Measurements from ENCODE around the gene WDR27.

WDR27 gene

GRCh38 chr6:169409742-169410312 is 292.0 kb downstream of the WDR27 start:
- Histone ChIP-seq H3K4me1 (ENCODE audit: insufficient read depth, low read length, severe bottlenecking) (no peaks in the 10 kb centered on the region), H3F3A (ENCODE audit: insufficient read depth, low read length) (no peaks in the 10 kb centered on the region), H3K27me3 (ENCODE audit: insufficient read depth, low read length) (0 out of 2 replicates have a peak, but pooled peaks cover 9% of the 10 kb centered on the region), H3K79me2 (ENCODE audit: insufficient read depth, low read length) (no peaks in the 10 kb centered on the region), H3K9ac (ENCODE audit: low read length) (no peak overlapping the region), H4K20me1 (ENCODE audit: insufficient read depth, low read length) (no peaks in the 10 kb centered on the region), H3K9me2 (ENCODE audit: low read depth, low read length) (no peaks in the 10 kb centered on the region), H2AFZ (ENCODE audit: low read length) (no peak overlapping the region), H3K4me3 (ENCODE audit: low read depth, low read length, poor library complexity, severe bottlenecking) (no peak overlapping the region), H3K36me3 (ENCODE audit: insufficient read depth, low read length) (no peaks in the 10 kb centered on the region), H3K4me2 (ENCODE audit: low read length) (no peak overlapping the region), H3K27ac (ENCODE audit: low read depth, low read length, poor library complexity, severe bottlenecking) (no peak overlapping the region), H3K9me3 (ENCODE audit: low read length) (0 out of 2 replicates have a peak, but pooled peaks cover 2% of the 10 kb centered on the region)
- no peak for TF ChIP-seq EZH2 (IDR thresholded peaks at IDR 0.05; ENCODE audit: borderline replicate concordance, low read length)
- TF ChIP-seq CTCF (IDR thresholded peaks at IDR 0.05; ENCODE audit: low read length): peak; percentile 13; the same call in 1 of the 2 replicates

DNA sequence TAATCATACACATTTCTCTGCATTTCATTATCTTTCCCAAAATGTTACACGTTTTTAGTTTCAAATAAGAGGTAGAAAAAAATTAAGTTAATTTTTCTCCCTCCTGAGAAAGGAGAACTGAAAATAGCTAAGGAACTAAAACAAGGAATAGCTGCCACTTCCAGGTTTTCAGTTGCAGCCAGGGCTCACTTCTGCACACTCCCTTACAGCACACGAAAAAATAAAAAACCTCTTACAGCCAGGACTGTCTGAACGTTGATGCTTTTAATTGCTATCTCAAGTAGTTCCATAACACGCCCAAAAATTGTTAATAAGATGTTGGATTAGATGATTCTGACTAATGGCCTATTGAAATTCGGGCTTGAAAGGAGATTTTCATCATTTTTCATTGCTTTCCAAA is 294.5 kb downstream of the WDR27 start:
- Histone ChIP-seq H2AFZ (ENCODE audit: low read length) (no peak overlapping the region), H3K9me2 (ENCODE audit: low read depth, low read length) (no peaks in the 10 kb centered on the region), H3K79me2 (ENCODE audit: insufficient read depth, low read length) (no peaks in the 10 kb centered on the region)

More for the DNA sequence above, 294.5 kb downstream of the WDR27 start:
- Histone ChIP-seq H3K4me3 (ENCODE audit: low read depth, low read length, poor library complexity, severe bottlenecking) (no peak overlapping the region), H3F3A (ENCODE audit: insufficient read depth, low read length) (no peaks in the 10 kb centered on the region), H4K20me1 (ENCODE audit: insufficient read depth, low read length) (no peaks in the 10 kb centered on the region), H3K27me3 (ENCODE audit: insufficient read depth, low read length) (no peaks in the 10 kb centered on the region), H3K4me1 (ENCODE audit: insufficient read depth, low read length, severe bottlenecking) (no peaks in the 10 kb centered on the region), H3K36me3 (ENCODE audit: insufficient read depth, low read length) (no peaks in the 10 kb centered on the region), H3K4me2 (ENCODE audit: low read length) (no peak overlapping the region), H3K9ac (ENCODE audit: low read length) (no peak overlapping the region), H3K27ac (ENCODE audit: low read depth, low read length, poor library complexity, severe bottlenecking) (no peak overlapping the region), H3K9me3 (ENCODE audit: low read length) (no peaks in the 10 kb centered on the region)
- TF ChIP-seq EZH2 (IDR thresholded peaks at IDR 0.05; ENCODE audit: borderline replicate concordance, low read length) (no peak), CTCF (IDR thresholded peaks at IDR 0.05; ENCODE audit: low read length) (no peak)
